ENCODE data around the gene ALDOA. TPM values are rescaled to one million over a fixed set of nuclear protein-coding genes. Genes with fewer than 3 reads are reported as not detected.
A peak's percentile ranks its signal among the peaks of the same experiment; 100 is the strongest.

ALDOA gene
- total RNA-seq, 4 donors from 2014 or later, result 752 to 2,025 (median 1,174) TPM

- Histone ChIP-seq H3K27ac (peak within 1 kb of the TSS; percentile 82 to 92 (median 88)), H3K36me3 (peaks cover 5 to 12% of the 10 kb centered on the region in 2 donors), H3K4me1 (peaks cover 34 to 39% of the 10 kb centered on the region in 2 donors), H3K27me3 (no peaks in the 10 kb centered on the region), H3K9me3 (no peaks in the 10 kb centered on the region), H3K4me3 (replicated peaks in 1 of 3) (peak within 1 kb of the TSS; percentile 8 to 78 (median 48))
- 32 to 71% methylated on average over 8 to 17 of the region's 77 CpGs for WGBS, 2 donors
- TF ChIP-seq POLR2A (IDR thresholded peaks at IDR 0.05) (peak in 1 of 2 donors; percentile 89), CTCF (IDR thresholded peaks at IDR 0.05) (no peak)
- DNase-seq, result peak; percentile 94 to 96
- intact Hi-C loops (cut with DNase I), result loop anchor here (2.0 kb wide), 1 partner anchor 25 kb away; no protein-coding TSS in a partner anchor
Measured at GRCh38 chr16:30096105-30096861, 30.7 kb downstream of the ALDOA start, which contains the start of gene YPEL3. TSS of gene YPEL3 (minus strand) at chr16:30096213. CDS start at chr16:30095482, 731 bp downstream.

- intact Hi-C loops (cut with DNase I), result loop anchor here (2.0 kb wide), 1 partner anchor 24 kb away; no protein-coding TSS in a partner anchor
- peak overlapping the region; percentile 61 to 77 (median 71) for H3K27ac ChIP-seq
- TF ChIP-seq POLR2A (IDR thresholded peaks at IDR 0.05) (no peak), CTCF (IDR thresholded peaks at IDR 0.05) (no peak)
- peak overlapping the region in 1 of 3 donors; percentile 78 for H3K4me3 ChIP-seq (replicated peaks in 1 of 3)
- WGBS, 2 donors, result 96 to 97% methylated on average over 18 of the region's 18 CpGs
- H3K4me1 ChIP-seq, result peaks cover 30 to 35% of the 10 kb centered on the region in 2 donors
- no peaks in the 10 kb centered on the region for H3K27me3 ChIP-seq
- H3K36me3 ChIP-seq, result peaks cover 5 to 12% of the 10 kb centered on the region in 2 donors
- no peak for DNase-seq
- H3K9me3 ChIP-seq, result no peaks in the 10 kb centered on the region
Measured at GRCh38 chr16:30096862-30097563, 31.5 kb downstream of the ALDOA start.

- intact Hi-C loops (cut with DNase I), result no loop called here
- H3K9me3 ChIP-seq, result no peaks in the 10 kb centered on the region
- peaks cover 0 to 5% of the 10 kb centered on the region in 2 donors for H3K4me1 ChIP-seq
- 87 to 91% methylated on average over 4 of the region's 4 CpGs for WGBS, 2 donors
- TF ChIP-seq CTCF (IDR thresholded peaks at IDR 0.05) (no peak), POLR2A (IDR thresholded peaks at IDR 0.05) (no peak)
- no peaks in the 10 kb centered on the region for H3K27me3 ChIP-seq
- H3K4me3 ChIP-seq (replicated peaks in 1 of 3), result no peak overlapping the region
- H3K27ac ChIP-seq, result no peak overlapping the region
- H3K36me3 ChIP-seq, result peaks cover 0 to 5% of the 10 kb centered on the region in 2 donors
- no peak for DNase-seq
Measured at GRCh38 chr16:30104090-30104489, 38.5 kb downstream of the ALDOA start.

GRCh38 chr16:30104492-30104891, 38.9 kb downstream of the ALDOA start:
- DNase-seq, result no peak

More at GRCh38 chr16:30104492-30104891, 38.9 kb downstream of the ALDOA start:
- H3K27me3 ChIP-seq, result no peaks in the 10 kb centered on the region
- WGBS, 2 donors, result 60 to 74% methylated on average over 6 of the region's 6 CpGs
- TF ChIP-seq POLR2A (IDR thresholded peaks at IDR 0.05) (no peak), CTCF (IDR thresholded peaks at IDR 0.05) (no peak)
- intact Hi-C loops (cut with DNase I), result no loop called here
- no peaks in the 10 kb centered on the region for H3K9me3 ChIP-seq
- peaks cover 0 to 5% of the 10 kb centered on the region in 2 donors for H3K36me3 ChIP-seq
- peaks cover 0 to 5% of the 10 kb centered on the region in 2 donors for H3K4me1 ChIP-seq
- H3K4me3 ChIP-seq (replicated peaks in 1 of 3), result no peak overlapping the region
- no peak overlapping the region for H3K27ac ChIP-seq

All from thyroid gland (tissue), 4 donors.